HL-60 (cell line): ENCODE measurements around the gene HINT1.

Experiments used
- DNase-seq, 2 experiments: peaks; one replicate each; pipeline ENCODE4 v3.0.0-alpha.2; 2010 to 2020; ENCODE audit warnings: low read depth in 1 of 2, low spot score in 1 of 2
- H3K27ac ChIP-seq: fragments of 250-450 bp; sonication (Bioruptor Pico); replicated peaks from 2 replicates; pipeline ENCODE4 v1.5.1; 2020; ENCODE audit warnings: mild to moderate bottlenecking, moderate library complexity
- H3K27me3 ChIP-seq: fragments of 250-450 bp; sonication (Bioruptor Pico); 2 replicates; pipeline ENCODE4 v1.5.1; 2021; ENCODE audit warnings: mild to moderate bottlenecking, moderate library complexity; ENCODE audit not compliant: insufficient read depth, poor library complexity, severe bottlenecking
- H3K4me3 ChIP-seq: replicated peaks from 2 replicates; pipeline ENCODE4 v1.5.1; 2011; ENCODE audit warnings: mild to moderate bottlenecking, control low read depth, low read length; ENCODE audit not compliant: insufficient read depth
- GABPA ChIP-seq: IDR thresholded peaks from 2 replicates; pipeline ENCODE4 v1.6.1; 2012; ENCODE audit warnings: low read depth
- POLR2AphosphoS5 ChIP-seq: IDR thresholded peaks from 2 replicates; pipeline ENCODE4 v1.6.1; 2012; ENCODE audit warnings: low read depth
- SPI1 ChIP-seq: IDR thresholded peaks from 2 replicates; pipeline ENCODE4 v1.6.1; 2012; ENCODE audit warnings: low read depth, mild to moderate bottlenecking, borderline replicate concordance
- TF ChIP-seq, protein P1 (sequence below): IDR thresholded peaks from one replicate; pipeline ENCODE4 v1.5.1; 2011; ENCODE audit warnings: low read length, control low read depth, inconsistent platforms; ENCODE audit not compliant: insufficient read depth
- TF ChIP-seq, protein P2 (sequence below): IDR thresholded peaks from 2 replicates; pipeline ENCODE4 v1.6.1; 2012; ENCODE audit warnings: low read depth; ENCODE audit not compliant: insufficient replicate concordance

HINT1 gene

DNA sequence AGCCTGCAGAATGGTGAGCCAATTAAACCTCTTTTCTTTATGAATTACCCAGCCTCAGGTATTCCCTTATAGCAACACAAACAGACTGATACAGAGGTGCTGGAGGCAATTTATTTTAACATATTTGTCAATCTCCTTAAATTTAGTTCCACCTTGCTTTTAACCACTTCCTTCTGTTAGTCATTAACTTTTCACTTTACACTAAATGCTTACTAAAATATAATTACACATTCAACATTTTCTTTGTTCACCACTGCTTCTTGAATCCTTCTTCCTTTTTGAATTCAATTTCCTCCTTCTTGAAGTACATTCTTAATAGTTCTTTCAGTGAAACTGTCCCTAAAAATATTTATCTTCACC lies 45.1 kb upstream of the HINT1 start:
- DNase-seq, result no peak
- no peak for TF ChIP-seq SPI1
- no peak for TF ChIP-seq POLR2AphosphoS5
- TF ChIP-seq, protein P1, sequence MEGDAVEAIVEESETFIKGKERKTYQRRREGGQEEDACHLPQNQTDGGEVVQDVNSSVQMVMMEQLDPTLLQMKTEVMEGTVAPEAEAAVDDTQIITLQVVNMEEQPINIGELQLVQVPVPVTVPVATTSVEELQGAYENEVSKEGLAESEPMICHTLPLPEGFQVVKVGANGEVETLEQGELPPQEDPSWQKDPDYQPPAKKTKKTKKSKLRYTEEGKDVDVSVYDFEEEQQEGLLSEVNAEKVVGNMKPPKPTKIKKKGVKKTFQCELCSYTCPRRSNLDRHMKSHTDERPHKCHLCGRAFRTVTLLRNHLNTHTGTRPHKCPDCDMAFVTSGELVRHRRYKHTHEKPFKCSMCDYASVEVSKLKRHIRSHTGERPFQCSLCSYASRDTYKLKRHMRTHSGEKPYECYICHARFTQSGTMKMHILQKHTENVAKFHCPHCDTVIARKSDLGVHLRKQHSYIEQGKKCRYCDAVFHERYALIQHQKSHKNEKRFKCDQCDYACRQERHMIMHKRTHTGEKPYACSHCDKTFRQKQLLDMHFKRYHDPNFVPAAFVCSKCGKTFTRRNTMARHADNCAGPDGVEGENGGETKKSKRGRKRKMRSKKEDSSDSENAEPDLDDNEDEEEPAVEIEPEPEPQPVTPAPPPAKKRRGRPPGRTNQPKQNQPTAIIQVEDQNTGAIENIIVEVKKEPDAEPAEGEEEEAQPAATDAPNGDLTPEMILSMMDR, result no peak
- TF ChIP-seq GABPA, result no peak
- TF ChIP-seq, protein P2, sequence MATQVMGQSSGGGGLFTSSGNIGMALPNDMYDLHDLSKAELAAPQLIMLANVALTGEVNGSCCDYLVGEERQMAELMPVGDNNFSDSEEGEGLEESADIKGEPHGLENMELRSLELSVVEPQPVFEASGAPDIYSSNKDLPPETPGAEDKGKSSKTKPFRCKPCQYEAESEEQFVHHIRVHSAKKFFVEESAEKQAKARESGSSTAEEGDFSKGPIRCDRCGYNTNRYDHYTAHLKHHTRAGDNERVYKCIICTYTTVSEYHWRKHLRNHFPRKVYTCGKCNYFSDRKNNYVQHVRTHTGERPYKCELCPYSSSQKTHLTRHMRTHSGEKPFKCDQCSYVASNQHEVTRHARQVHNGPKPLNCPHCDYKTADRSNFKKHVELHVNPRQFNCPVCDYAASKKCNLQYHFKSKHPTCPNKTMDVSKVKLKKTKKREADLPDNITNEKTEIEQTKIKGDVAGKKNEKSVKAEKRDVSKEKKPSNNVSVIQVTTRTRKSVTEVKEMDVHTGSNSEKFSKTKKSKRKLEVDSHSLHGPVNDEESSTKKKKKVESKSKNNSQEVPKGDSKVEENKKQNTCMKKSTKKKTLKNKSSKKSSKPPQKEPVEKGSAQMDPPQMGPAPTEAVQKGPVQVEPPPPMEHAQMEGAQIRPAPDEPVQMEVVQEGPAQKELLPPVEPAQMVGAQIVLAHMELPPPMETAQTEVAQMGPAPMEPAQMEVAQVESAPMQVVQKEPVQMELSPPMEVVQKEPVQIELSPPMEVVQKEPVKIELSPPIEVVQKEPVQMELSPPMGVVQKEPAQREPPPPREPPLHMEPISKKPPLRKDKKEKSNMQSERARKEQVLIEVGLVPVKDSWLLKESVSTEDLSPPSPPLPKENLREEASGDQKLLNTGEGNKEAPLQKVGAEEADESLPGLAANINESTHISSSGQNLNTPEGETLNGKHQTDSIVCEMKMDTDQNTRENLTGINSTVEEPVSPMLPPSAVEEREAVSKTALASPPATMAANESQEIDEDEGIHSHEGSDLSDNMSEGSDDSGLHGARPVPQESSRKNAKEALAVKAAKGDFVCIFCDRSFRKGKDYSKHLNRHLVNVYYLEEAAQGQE, result no peak
- Histone ChIP-seq H3K27me3 (no peaks in the 10 kb centered on the region), H3K4me3 (no peak overlapping the region), H3K27ac (peak overlapping the region; percentile 74)

DNA sequence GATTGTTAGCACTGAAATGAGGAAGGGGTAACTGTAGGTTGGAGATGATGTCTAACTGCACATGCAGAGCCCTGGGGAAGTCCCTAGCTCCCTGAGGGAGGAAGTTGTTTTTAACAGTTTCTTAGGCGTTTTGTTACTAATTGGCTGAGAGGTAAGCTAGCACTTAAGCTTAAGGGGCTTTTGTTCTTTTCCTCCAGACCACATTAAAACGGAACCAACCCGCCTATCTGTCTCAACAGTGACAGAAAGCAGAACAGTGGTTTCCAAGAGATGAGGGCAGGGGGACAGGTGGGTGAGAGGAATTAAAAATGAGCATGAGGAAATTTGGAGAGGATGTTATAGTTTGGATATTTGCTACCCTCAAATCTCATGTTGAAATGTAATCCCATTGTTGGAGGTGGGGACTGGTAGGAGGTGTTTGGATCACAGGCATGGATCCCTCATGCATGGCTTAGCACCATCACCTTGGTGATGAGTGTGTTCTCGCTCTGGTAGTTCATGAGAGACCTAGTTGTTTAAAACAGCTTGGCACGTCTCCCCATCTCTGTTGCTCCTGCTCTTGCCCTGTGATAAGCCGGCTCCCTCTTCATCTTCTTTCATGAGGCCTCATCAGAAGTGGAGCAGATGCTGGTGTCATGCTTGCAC lies 44.6 kb upstream of the HINT1 start:
- Histone ChIP-seq H3K27me3 (no peaks in the 10 kb centered on the region), H3K4me3 (no peak overlapping the region), H3K27ac (peak overlapping the region; percentile 74)
- DNase-seq, result peak; percentile 45 to 77
- TF ChIP-seq SPI1, result peak; percentile 94
- TF ChIP-seq, protein P1, result no peak
- TF ChIP-seq GABPA, result no peak
- no peak for TF ChIP-seq POLR2AphosphoS5
- TF ChIP-seq, protein P2, result no peak

DNA sequence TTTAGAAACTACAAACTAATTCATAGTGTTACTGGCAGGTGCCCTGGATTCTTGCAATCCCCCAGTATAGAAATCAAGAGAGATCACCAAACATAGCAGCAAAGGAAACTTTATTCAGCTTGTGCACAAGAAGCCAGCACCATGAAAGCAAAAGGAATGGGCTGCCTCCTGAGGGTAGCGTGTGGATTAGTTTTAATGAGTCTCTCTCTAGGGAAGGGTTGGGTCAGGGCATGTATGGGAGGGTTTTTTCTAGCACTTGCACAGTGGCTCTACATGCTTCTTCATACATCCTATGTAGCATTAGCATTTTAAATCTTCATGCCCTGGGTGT lies 44.1 kb upstream of the HINT1 start:
- no peak for TF ChIP-seq POLR2AphosphoS5
- TF ChIP-seq, protein P1, result no peak
- TF ChIP-seq, protein P2, result no peak
- no peak for TF ChIP-seq SPI1
- no peak for TF ChIP-seq GABPA
- H3K27me3 ChIP-seq, result no peaks in the 10 kb centered on the region
- no peak overlapping the region for H3K4me3 ChIP-seq
- DNase-seq, result no peak
- peak overlapping the region; percentile 74 for H3K27ac ChIP-seq
